HepG2 (cell line): ENCODE data around the gene OR5A2. TPM values are rescaled to one million over a fixed set of nuclear protein-coding genes. Genes with fewer than 3 reads are reported as not detected.
"Not testable (repeated sequence)": the region's sequence is repeated elsewhere in the genome, so short reads cannot be mapped to it uniquely, and the experiment has no call there.

Experiments used
- ATAC-seq: fragments of 200-7000 bp; cut with Tn5 transposase; 3 replicates; pipeline ENCODE4 v1.9.1; 2020; ENCODE audit warnings: mild to moderate bottlenecking, moderate library complexity
- BruUV-seq: library from RNA; stranded (reverse); fragments of 400-500 nt; replicated peaks from 2 replicates; lab custom pipeline; 2021; lab: Mats Ljungman, UMichigan
- CTCF ChIA-PET: fragments of 300-600 bp; formaldehyde crosslinking; extraction: SDS; loops from one replicate; lab custom pipeline; 2021; ENCODE audit warnings: low total read pairs, inconsistent platforms, low intra/inter-chr PET ratio; lab: Yijun Ruan, JAX
- POLR2A ChIA-PET: fragments of 350-600 bp; sonication (Branson Sonifier 250); formaldehyde crosslinking; loops from one replicate; lab custom pipeline; 2020; ENCODE audit warnings: antibody characterized with exemption, inconsistent platforms; lab: Yijun Ruan, JAX
- DNase-seq: peaks from one replicate; pipeline ENCODE4 v3.0.0-alpha.2; 2015; ENCODE audit warnings: low spot score
- FAIRE-seq: peaks from 3 replicates; lab custom pipeline; 2011; peaks lifted over from hg19 to GRCh38; lab: Jason Lieb, UNC
- H2AFZ ChIP-seq: one replicate; pipeline ENCODE4 v1.6.1; 2011; ENCODE audit warnings: low read length, inconsistent platforms
- H3K27ac ChIP-seq: fragments of 300-600 bp; 3 replicates; pipeline ENCODE4 v1.8.0; 2011; ENCODE audit warnings: mixed run types, mild to moderate bottlenecking, mixed read lengths, low read length, inconsistent platforms; ENCODE audit not compliant: insufficient read depth; ENCODE audit errors: extremely low read length
- H3K27me3 ChIP-seq, 2 experiments: fragments of 200-600 bp in 1 of 2; 2 replicates in 1 of 2; 3 replicates in 1 of 2; pipeline versions ENCODE4 v1.6.0 to v1.8.0; 2011; ENCODE audit warnings: low read length in 2 of 2, mild to moderate bottlenecking in 2 of 2, moderate library complexity in 2 of 2, inconsistent platforms in 1 of 2; ENCODE audit not compliant: insufficient read depth in 2 of 2, control insufficient read depth in 1 of 2
- H3K36me3 ChIP-seq, 2 experiments: fragments of 200-600 bp in 1 of 2; replicated peaks in 1 of 2; 2 replicates in 1 of 2; 3 replicates in 1 of 2; pipeline versions ENCODE4 v1.5.1 to v1.8.0; 2011; ENCODE audit warnings: low read length in 2 of 2, inconsistent platforms in 1 of 2; ENCODE audit not compliant: insufficient read depth in 2 of 2, control insufficient read depth in 1 of 2
- H3K4me1 ChIP-seq: 2 replicates; pipeline ENCODE4 v1.5.1; 2012; ENCODE audit warnings: low read length, inconsistent platforms; ENCODE audit not compliant: insufficient read depth
- H3K4me2 ChIP-seq: 2 replicates; pipeline ENCODE4 v1.6.0; 2011; ENCODE audit warnings: low read depth, low read length, inconsistent platforms
- H3K4me3 ChIP-seq, 3 experiments: fragments of 200-600 bp in 1 of 3; sonication (generic), shearing (Covaris generic) in 1 of 3; replicated peaks in 1 of 3; 2 replicates each; pipeline ENCODE4 v1.5.1; 2011 to 2016; ENCODE audit warnings: low read length in 3 of 3, inconsistent platforms in 2 of 3, low read depth in 2 of 3, mild to moderate bottlenecking in 2 of 3, control low read depth in 1 of 3, mixed read lengths in 1 of 3; ENCODE audit not compliant: insufficient read depth in 1 of 3
- H3K79me2 ChIP-seq: one replicate; pipeline ENCODE4 v1.6.1; 2011; ENCODE audit warnings: low read length, inconsistent platforms; ENCODE audit not compliant: insufficient read depth
- H3K9ac ChIP-seq: 2 replicates; pipeline ENCODE4 v1.6.0; 2011; ENCODE audit warnings: mild to moderate bottlenecking, low read depth, low read length, inconsistent platforms; ENCODE audit not compliant: insufficient read depth
- H3K9me3 ChIP-seq: 2 replicates; pipeline ENCODE4 v1.5.1; 2012; ENCODE audit warnings: mild to moderate bottlenecking, low read length
- H4K20me1 ChIP-seq: 2 replicates; pipeline ENCODE4 v1.6.0; 2011; ENCODE audit warnings: inconsistent platforms, mild to moderate bottlenecking, low read length, moderate library complexity; ENCODE audit not compliant: insufficient read depth
- ATM ChIP-seq: fragments of 450-650 bp; IDR thresholded peaks from 2 replicates; pipeline ENCODE4 v1.7.1; 2017; ENCODE audit warnings: mild to moderate bottlenecking, borderline replicate concordance
- DNMT1 ChIP-seq: sonication (generic); formaldehyde crosslinking; IDR thresholded peaks from 2 replicates; pipeline ENCODE4 v1.5.1; 2020; ENCODE audit warnings: mild to moderate bottlenecking, missing genetic modification reagents
- KAT2B ChIP-seq: fragments of 150-350 bp; IDR thresholded peaks from 2 replicates; pipeline ENCODE4 v1.6.1; 2014; ENCODE audit warnings: low read depth, low read length, borderline replicate concordance
- PAF1 ChIP-seq: IDR thresholded peaks from 2 replicates; pipeline ENCODE4 v1.6.1; 2016; ENCODE audit warnings: missing genetic modification reagents, missing compliant biosample characterization
- SOX6 ChIP-seq, 2 experiments: fragments of 450-650 bp in 1 of 2; sonication (generic) in 1 of 2; formaldehyde crosslinking in 1 of 2; IDR thresholded peaks; 2 replicates each; pipeline versions ENCODE4 v1.4.0 to v1.6.1; 2017 to 2020; ENCODE audit warnings: antibody characterized with exemption in 1 of 2, mild to moderate bottlenecking in 1 of 2, missing genetic modification reagents in 1 of 2
- SRSF4 ChIP-seq: fragments of 200-400 bp; formaldehyde crosslinking; IDR thresholded peaks from one replicate; pipeline ENCODE4 v1.6.1; 2018; ENCODE audit warnings: mild to moderate bottlenecking, low read depth, low read length, moderate library complexity; ENCODE audit not compliant: poor library complexity, severe bottlenecking
- SYNCRIP ChIP-seq: fragments of 200-400 bp; formaldehyde crosslinking; IDR thresholded peaks from 2 replicates; pipeline ENCODE4 v1.6.1; 2018; ENCODE audit warnings: mild to moderate bottlenecking, low read depth, low read length; ENCODE audit not compliant: insufficient read depth
- ZBTB4 ChIP-seq: sonication (generic); formaldehyde crosslinking; IDR thresholded peaks from 2 replicates; pipeline ENCODE4 v1.4.0; 2020; ENCODE audit warnings: missing genetic modification reagents, mild to moderate bottlenecking, borderline replicate concordance
- ZBTB7A ChIP-seq: sonication (generic); formaldehyde crosslinking; IDR thresholded peaks from 2 replicates; pipeline ENCODE4 v1.8.0; 2022; ENCODE audit warnings: mild to moderate bottlenecking, missing genetic modification reagents
- ZFP36 ChIP-seq: fragments of 150-350 bp; IDR thresholded peaks from 2 replicates; pipeline ENCODE4 v1.6.1; 2018; ENCODE audit warnings: borderline replicate concordance, low read length, low read depth; ENCODE audit not compliant: partially characterized antibody
- ZNF3 ChIP-seq: IDR thresholded peaks from 2 replicates; pipeline ENCODE4 v1.7.0; 2017; ENCODE audit warnings: inconsistent platforms
- ZNF44 ChIP-seq: sonication (generic); formaldehyde crosslinking; IDR thresholded peaks from 2 replicates; pipeline ENCODE4 v1.5.1; 2020; ENCODE audit warnings: mild to moderate bottlenecking, missing genetic modification reagents
- ZNF501 ChIP-seq: sonication (generic); formaldehyde crosslinking; IDR thresholded peaks from 2 replicates; pipeline ENCODE4 v1.5.1; 2020; ENCODE audit warnings: mild to moderate bottlenecking, moderate library complexity, missing genetic modification reagents
- ZNF674 ChIP-seq: sonication (generic); formaldehyde crosslinking; IDR thresholded peaks from 2 replicates; pipeline ENCODE4 v1.5.0; 2020; ENCODE audit warnings: low read depth, mild to moderate bottlenecking, missing genetic modification reagents
- WGBS: methylation state at CpG from one replicate; pipeline ENCODE4 v1.1.6; 2017; ENCODE audit warnings: low lambda C conversion rate; 5-methylcytosine and 5-hydroxymethylcytosine counted together
- in situ Hi-C: cut with HindIII; loops from 2 replicates; pipeline ENCODE4 v1.10.0; 2017; ENCODE audit warnings: low pct_unique_long_range_greater_than_20kb; ENCODE audit not compliant: extremely low pct_ligation_motif_present
- intact Hi-C: fragments of 100-400 bp; cut with micrococcal nuclease; formaldehyde crosslinking; loops from one replicate; pipeline ENCODE4 v1.10.0; 2022; ENCODE audit not compliant: unreplicated experiment
- polyA plus RNA-seq, 8 experiments: library from polyadenylated mRNA; depleted of rRNA in 3 of 8; stranded (reverse) in 7 of 8; unstranded in 1 of 8; fragments of >200 nt; fragmentation: Illumina TruSeq in 4 of 8; extraction: Trizol in 4 of 8; gene quantifications; 2 replicates each; pipeline versions ENCODE4 v1.2.1 to v1.2.3, GENCODE V29; 2011 to 2016; ENCODE audit warnings: low read depth in 4 of 8, missing spikeins in 1 of 8, mixed read lengths in 1 of 8; ENCODE audit not compliant: insufficient read depth in 1 of 8
- total RNA-seq, 5 experiments: library from RNA; depleted of rRNA; stranded (reverse); fragments of >200 nt; fragmentation: Illumina TruSeq; extraction: Trizol; gene quantifications; 2 replicates each; pipeline ENCODE4 v1.2.3, GENCODE V29; 2016; ENCODE audit warnings: low read depth in 1 of 5
- TF ChIP-seq, protein P1 (sequence below): IDR thresholded peaks from 2 replicates; pipeline ENCODE4 v1.6.1; 2018; ENCODE audit warnings: missing genetic modification reagents

Gene OR5A2
- total and polyA plus RNA-seq, 2 of the 13 experiments (the other 11 are each of a cell fraction or from before 2014, with no cell fraction given), result not detected

GRCh38 chr11:59448484-59448883 lies 22.3 kb upstream of the OR5A2 start:
- Histone ChIP-seq H3K4me3 (no peak overlapping the region), H3K4me2 (no peak overlapping the region), H3K4me1 (no peaks in the 10 kb centered on the region), H3K27ac (no peak overlapping the region), H3K36me3 (no peaks in the 10 kb centered on the region), H3K79me2 (no peaks in the 10 kb centered on the region), H3K9ac (no peak overlapping the region), H4K20me1 (no peaks in the 10 kb centered on the region), H3K27me3 (no peaks in the 10 kb centered on the region), H2AFZ (no peak overlapping the region), H3K9me3 (no peaks in the 10 kb centered on the region)
- WGBS, result 3% methylated on average over 2 of the region's 2 CpGs
- in situ Hi-C loops (no loop called here), intact Hi-C loops (no loop called here)
- FAIRE-seq (no peak), ATAC-seq (no peak), DNase-seq (no peak)
- TF ChIP-seq, protein P1, sequence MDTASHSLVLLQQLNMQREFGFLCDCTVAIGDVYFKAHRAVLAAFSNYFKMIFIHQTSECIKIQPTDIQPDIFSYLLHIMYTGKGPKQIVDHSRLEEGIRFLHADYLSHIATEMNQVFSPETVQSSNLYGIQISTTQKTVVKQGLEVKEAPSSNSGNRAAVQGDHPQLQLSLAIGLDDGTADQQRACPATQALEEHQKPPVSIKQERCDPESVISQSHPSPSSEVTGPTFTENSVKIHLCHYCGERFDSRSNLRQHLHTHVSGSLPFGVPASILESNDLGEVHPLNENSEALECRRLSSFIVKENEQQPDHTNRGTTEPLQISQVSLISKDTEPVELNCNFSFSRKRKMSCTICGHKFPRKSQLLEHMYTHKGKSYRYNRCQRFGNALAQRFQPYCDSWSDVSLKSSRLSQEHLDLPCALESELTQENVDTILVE (CRISPR knock-in tag), result no peak
- TF ChIP-seq SOX6 (IDR thresholded peaks at IDR 0.05) (no peak), SOX6 (CRISPR knock-in tag; IDR thresholded peaks at IDR 0.05) (no peak), ZNF501 (CRISPR knock-in tag) (no peak), ZNF44 (CRISPR knock-in tag) (no peak), ATM (no peak), SRSF4 (no peak), ZNF3 (no peak), DNMT1 (CRISPR knock-in tag) (no peak), ZBTB7A (no peak), ZBTB4 (CRISPR knock-in tag) (no peak), ZFP36 (no peak), PAF1 (CRISPR knock-in tag) (no peak), SYNCRIP (no peak), KAT2B (no peak), ZNF674 (CRISPR knock-in tag) (no peak)
- ChIA-PET POLR2A (no interaction called here), CTCF (no interaction called here)
- no TSS peak for BruUV-seq

DNA sequence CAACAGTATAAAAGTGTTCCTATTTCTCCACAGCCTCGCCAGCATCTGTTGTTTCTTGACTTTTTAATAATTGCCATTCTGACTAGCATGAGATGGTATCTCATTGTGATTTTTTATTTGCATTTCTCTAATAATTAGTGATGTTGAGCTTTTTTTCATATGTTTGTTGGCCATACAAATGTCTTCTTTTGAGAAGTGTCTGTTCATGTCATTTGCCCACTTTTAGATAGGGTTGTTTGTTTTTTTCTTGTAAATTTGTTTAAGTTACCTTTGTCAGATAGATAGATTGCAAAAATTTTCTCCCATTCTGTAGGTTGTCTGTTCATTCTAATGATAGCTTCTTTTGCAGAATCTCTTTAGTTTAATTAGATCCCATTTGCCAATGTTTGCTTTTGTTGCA lies 19.4 kb upstream of the OR5A2 start:
- H2AFZ ChIP-seq, H4K20me1 ChIP-seq, POLR2A ChIA-PET, in situ Hi-C loops, DNase-seq, H3K4me2 ChIP-seq, CTCF ChIA-PET, H3K9ac ChIP-seq, intact Hi-C loops, H3K4me1 ChIP-seq, H3K79me2 ChIP-seq, FAIRE-seq, H3K9me3 ChIP-seq, H3K4me3 ChIP-seq, H3K27ac ChIP-seq, H3K36me3 ChIP-seq, BruUV-seq, H3K27me3 ChIP-seq, ATAC-seq: not testable (repeated sequence)
- WGBS, result 0% methylated on average over 1 of the region's 1 CpG
